ENCODE measurements around the gene SLC29A1. TPM values are rescaled to one million over a fixed set of nuclear protein-coding genes. Genes with fewer than 3 reads are reported as not detected.

Gene SLC29A1
- total and polyA plus RNA-seq, 2 of the 8 experiments (the other 6 are each of a cell fraction or from before 2014, with no cell fraction given), result 187 to 558 TPM

- Histone ChIP-seq H2BK20ac (ENCODE audit: low read length) (no peak overlapping the region), H3K27ac (ENCODE audit: low read depth, low read length) (no peak overlapping the region)
- 19% methylated on average over 13 of the region's 13 CpGs; no CpG with 5 or more reads in 1 of the 2 experiments for WGBS, 2 experiments (ENCODE audit: extremely low coverage in 1 of 2, insufficient coverage in 1 of 2, insufficient read length in 1 of 2, insufficient replicate concordance in 2 of 2, low coverage in 1 of 2, low lambda C conversion rate in 2 of 2, missing lambda C conversion rate in 1 of 2)
- TF ChIP-seq CHD2 (IDR thresholded peaks at IDR 0.05; ENCODE audit: low read length) (no peak), POLR2AphosphoS5 (IDR thresholded peaks at IDR 0.05; ENCODE audit: low read depth, low read length) (no peak), SIN3A (conservative IDR thresholded peaks at IDR 0.05 in 1 of 2, IDR thresholded peaks at IDR 0.05 in 1 of 2; ENCODE audit: low read depth in 1 of 2, low read length in 2 of 2) (no peak), POU5F1 (IDR thresholded peaks at IDR 0.05; ENCODE audit: low read depth, low read length) (no peak), CHD1 (IDR thresholded peaks at IDR 0.05; ENCODE audit: low read depth, low read length) (no peak), E2F6 (IDR thresholded peaks at IDR 0.05) (no peak), SIX5 (IDR thresholded peaks at IDR 0.05; ENCODE audit: low read depth, low read length) (no peak)
Observed at GRCh38 chr6:44264154-44265006, 41.0 kb downstream of the SLC29A1 start.

More at GRCh38 chr6:44264154-44265006, 41.0 kb downstream of the SLC29A1 start:
- DNase-seq (ENCODE audit: low read depth in 1 of 2, low spot score in 2 of 2), result no peak
- no peak overlapping the region for H2BK15ac ChIP-seq (ENCODE audit: low read length)
- no peak overlapping the region for H2BK5ac ChIP-seq (ENCODE audit: low read depth, low read length)
- H3K18ac ChIP-seq (ENCODE audit: extremely low read depth, low read length), result 0 out of 2 replicates have a peak overlapping the region, but pooled peaks have one; percentile 38
- H4K91ac ChIP-seq (replicated peaks; ENCODE audit: insufficient read length, low read length), result no peak overlapping the region
- 0 out of 2 replicates have a peak overlapping the region, but pooled peaks have one; percentile 23 for H2BK12ac ChIP-seq (ENCODE audit: low read depth, low read length)
- H3K79me1 ChIP-seq (ENCODE audit: low read depth, low read length), result peaks cover 7% of the 10 kb centered on the region; the same call in 1 of the 2 replicates
- H3K4ac ChIP-seq (replicated peaks; ENCODE audit: insufficient read length, low read depth, low read length), result peak overlapping the region; percentile 12
- H3K23me2 ChIP-seq (ENCODE audit: low read depth, low read length), result peaks cover 10% of the 10 kb centered on the region
- H3K4me2 ChIP-seq (ENCODE audit: insufficient read depth in 1 of 2, low read depth in 2 of 2, low read length in 2 of 2), result peak overlapping the region; percentile 50 to 91
- peaks cover 0 to 10% of the 10 kb centered on the region in 2 experiments; a peak in 1 of 4 replicates for H3K79me2 ChIP-seq (ENCODE audit: control insufficient read depth in 1 of 2, insufficient read depth in 2 of 2, low read length in 2 of 2)
- H2BK120ac ChIP-seq (replicated peaks; ENCODE audit: low read depth, low read length), result no peak overlapping the region
- no peaks in the 10 kb centered on the region for H3K9me3 ChIP-seq (ENCODE audit: insufficient read depth in 2 of 2, low read depth in 1 of 2, low read length in 1 of 2)
- H4K8ac ChIP-seq (ENCODE audit: extremely low read depth, insufficient read depth, low read length), result no peak overlapping the region
- H3K23ac ChIP-seq (ENCODE audit: insufficient read length), result no peak overlapping the region
- H3K9ac ChIP-seq (replicated peaks in 1 of 4; ENCODE audit: extremely low read depth in 1 of 4, low read depth in 3 of 4, low read length in 3 of 4), result peak overlapping the region in 3 of 4 experiments; percentile 44 to 62 (median 51); a peak in 5 of 7 replicates
- no peak overlapping the region for H4K5ac ChIP-seq (ENCODE audit: insufficient read length, low read depth, low read length)
- H3K14ac ChIP-seq (ENCODE audit: insufficient read length), result no peak overlapping the region
- H3K56ac ChIP-seq (replicated peaks; ENCODE audit: insufficient read length, low read depth, low read length), result no peak overlapping the region
- no peaks in the 10 kb centered on the region; a peak in 2 of 7 replicates for H3K27me3 ChIP-seq (replicated peaks in 1 of 4; ENCODE audit: control insufficient read depth in 3 of 4, extremely low read depth in 1 of 4, insufficient read depth in 3 of 4, low read length in 3 of 4)
- H4K20me1 ChIP-seq (replicated peaks in 1 of 2; ENCODE audit: control insufficient read depth in 1 of 2, insufficient read depth in 2 of 2, low read length in 2 of 2), result peaks cover 1 to 5% of the 10 kb centered on the region in 2 experiments
- peaks cover 12 to 41% (median 20%) of the 10 kb centered on the region in 4 experiments for H3K4me1 ChIP-seq (replicated peaks in 1 of 4; ENCODE audit: control insufficient read depth in 3 of 4, insufficient read depth in 4 of 4, low read length in 3 of 4)
- H3K4me3 ChIP-seq (ENCODE audit: extremely low read depth in 1 of 4, insufficient read depth in 2 of 4, low read depth in 3 of 4, low read length in 4 of 4), result peak overlapping the region; percentile 57 to 85 (median 76)
- CTCF ChIA-PET (ENCODE audit: partially characterized antibody), result interaction anchor here (0.7 to 19.0 kb wide), 6 partner anchors 9 to 176 kb away, joined by 3 to 330 read pairs (median 6); partner anchors contain the start of gene AARS2
- POLR2A ChIA-PET (ENCODE audit: partially characterized antibody), result interaction anchor here (0.8 to 15.1 kb wide), 6 partner anchors 11 to 48 kb away, joined by 3 to 581 read pairs (median 3); partner anchors contain the start of genes HSP90AB1 and SLC35B2
- no peak overlapping the region for H2AFZ ChIP-seq (ENCODE audit: low read length)
- no peak for FAIRE-seq
- H2AK5ac ChIP-seq (ENCODE audit: low read depth, low read length), result no peak overlapping the region
- peaks cover 3 to 10% (median 7%) of the 10 kb centered on the region in 4 experiments; a peak in 4 of 8 replicates for H3K36me3 ChIP-seq (ENCODE audit: control insufficient read depth in 2 of 4, insufficient read depth in 4 of 4, low read length in 3 of 4)
